Measurements from ENCODE around the gene MYD88. TPM values are rescaled to one million over a fixed set of nuclear protein-coding genes. Genes with fewer than 3 reads are reported as not detected.

MYD88 gene
- total and polyA plus RNA-seq, 2 experiments from 2014 or later = 12.7 to 51.4 TPM

- no peak overlapping the region for H3K4me3 ChIP-seq
- no peaks in the 10 kb centered on the region for H3K9me3 ChIP-seq (ENCODE audit: low read depth)
- TF ChIP-seq EZH2 (IDR thresholded peaks at IDR 0.05; ENCODE audit: borderline replicate concordance) (no peak), EZH2phosphoT487 (IDR thresholded peaks at IDR 0.05; ENCODE audit: low read depth, severe bottlenecking, unreplicated experiment) (no peak)
- no peak overlapping the region for H3K27ac ChIP-seq
- no peak for DNase-seq (ENCODE audit: low spot score)
- H3K4me2 ChIP-seq = no peak overlapping the region
- no peaks in the 10 kb centered on the region for H3K9me2 ChIP-seq (replicated peaks; ENCODE audit: insufficient read depth)
- WGBS (ENCODE audit: low lambda C conversion rate, missing lambda C conversion rate) = 94% methylated on average over 9 of the region's 9 CpGs
- no peak overlapping the region for H2AFZ ChIP-seq
- H3K79me2 ChIP-seq = peaks cover 3% of the 10 kb centered on the region
- no peaks in the 10 kb centered on the region for H3K4me1 ChIP-seq (ENCODE audit: insufficient read depth)
- H4K20me1 ChIP-seq (ENCODE audit: insufficient read depth, poor library complexity, severe bottlenecking) = peaks cover 9% of the 10 kb centered on the region
- H3K36me3 ChIP-seq (replicated peaks; ENCODE audit: insufficient read depth, low read depth) = no peaks in the 10 kb centered on the region
- no peaks in the 10 kb centered on the region for H3K27me3 ChIP-seq
Measured at GRCh38 chr3:38122712-38123290, 15.7 kb upstream of the MYD88 start.

- Histone ChIP-seq H3K27ac (no peak overlapping the region), H3K36me3 (replicated peaks; ENCODE audit: insufficient read depth, low read depth) (no peaks in the 10 kb centered on the region), H3K4me1 (ENCODE audit: insufficient read depth) (peaks cover 3% of the 10 kb centered on the region), H3K4me3 (no peak overlapping the region), H3K27me3 (no peaks in the 10 kb centered on the region), H3K4me2 (no peak overlapping the region), H2AFZ (no peak overlapping the region), H3K9me3 (ENCODE audit: low read depth) (no peaks in the 10 kb centered on the region), H4K20me1 (ENCODE audit: insufficient read depth, poor library complexity, severe bottlenecking) (peaks cover 9% of the 10 kb centered on the region), H3K9me2 (replicated peaks; ENCODE audit: insufficient read depth) (no peaks in the 10 kb centered on the region), H3K79me2 (peaks cover 15% of the 10 kb centered on the region)
- 82% methylated on average over 7 of the region's 7 CpGs for WGBS (ENCODE audit: low lambda C conversion rate, missing lambda C conversion rate)
- no peak for TF ChIP-seq EZH2phosphoT487 (IDR thresholded peaks at IDR 0.05; ENCODE audit: low read depth, severe bottlenecking, unreplicated experiment)
- no peak for TF ChIP-seq EZH2 (IDR thresholded peaks at IDR 0.05; ENCODE audit: borderline replicate concordance)
- TF ChIP-seq CTCF (IDR thresholded peaks at IDR 0.05; ENCODE audit: poor library complexity) = no peak
- DNase-seq (ENCODE audit: low spot score) = no peak
Measured at GRCh38 chr3:38124324-38125122, 13.9 kb upstream of the MYD88 start.

- peaks cover 9% of the 10 kb centered on the region for H4K20me1 ChIP-seq (ENCODE audit: insufficient read depth, poor library complexity, severe bottlenecking)
- H3K4me3 ChIP-seq = no peak overlapping the region
- H3K9me2 ChIP-seq (replicated peaks; ENCODE audit: insufficient read depth) = no peaks in the 10 kb centered on the region
- H2AFZ ChIP-seq = no peak overlapping the region
- TF ChIP-seq CTCF (IDR thresholded peaks at IDR 0.05; ENCODE audit: poor library complexity) (no peak), EZH2 (IDR thresholded peaks at IDR 0.05; ENCODE audit: borderline replicate concordance) (no peak), EZH2phosphoT487 (IDR thresholded peaks at IDR 0.05; ENCODE audit: low read depth, severe bottlenecking, unreplicated experiment) (no peak)
- H3K27me3 ChIP-seq = no peaks in the 10 kb centered on the region
- no peaks in the 10 kb centered on the region for H3K9me3 ChIP-seq (ENCODE audit: low read depth)
- peaks cover 18% of the 10 kb centered on the region for H3K79me2 ChIP-seq
- H3K36me3 ChIP-seq (replicated peaks; ENCODE audit: insufficient read depth, low read depth) = no peaks in the 10 kb centered on the region
- DNase-seq (ENCODE audit: low spot score) = peak; percentile 21
- peaks cover 3% of the 10 kb centered on the region for H3K4me1 ChIP-seq (ENCODE audit: insufficient read depth)
- H3K27ac ChIP-seq = peak overlapping the region; percentile 57
- WGBS (ENCODE audit: low lambda C conversion rate, missing lambda C conversion rate) = 94% methylated on average over 11 of the region's 11 CpGs
- H3K4me2 ChIP-seq = no peak overlapping the region
Measured at GRCh38 chr3:38125305-38126120, 12.9 kb upstream of the MYD88 start.
